ENCODE results near the gene AGK.

DNA sequence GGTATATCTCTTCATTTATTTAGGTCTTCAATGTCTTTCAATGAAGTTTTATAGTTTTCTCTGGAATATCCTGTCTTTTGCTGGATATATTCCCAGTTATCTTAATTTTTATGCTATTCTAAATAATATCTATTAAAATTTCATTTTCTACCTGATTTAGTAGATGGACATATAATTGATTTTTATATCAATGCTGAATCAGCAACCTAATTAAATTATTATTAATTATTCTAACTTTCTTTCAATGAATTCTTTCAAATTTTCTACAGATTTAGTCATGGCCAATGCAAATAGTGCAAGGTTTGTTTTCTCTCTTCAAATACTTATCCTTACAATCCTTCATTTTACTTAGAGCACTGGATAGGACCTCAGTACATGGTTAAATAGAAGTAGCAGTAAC is 94.0 kb downstream of the AGK start:
- TF ChIP-seq POLR2A (IDR thresholded peaks at IDR 0.05): no peak
- TF ChIP-seq, protein P1, sequence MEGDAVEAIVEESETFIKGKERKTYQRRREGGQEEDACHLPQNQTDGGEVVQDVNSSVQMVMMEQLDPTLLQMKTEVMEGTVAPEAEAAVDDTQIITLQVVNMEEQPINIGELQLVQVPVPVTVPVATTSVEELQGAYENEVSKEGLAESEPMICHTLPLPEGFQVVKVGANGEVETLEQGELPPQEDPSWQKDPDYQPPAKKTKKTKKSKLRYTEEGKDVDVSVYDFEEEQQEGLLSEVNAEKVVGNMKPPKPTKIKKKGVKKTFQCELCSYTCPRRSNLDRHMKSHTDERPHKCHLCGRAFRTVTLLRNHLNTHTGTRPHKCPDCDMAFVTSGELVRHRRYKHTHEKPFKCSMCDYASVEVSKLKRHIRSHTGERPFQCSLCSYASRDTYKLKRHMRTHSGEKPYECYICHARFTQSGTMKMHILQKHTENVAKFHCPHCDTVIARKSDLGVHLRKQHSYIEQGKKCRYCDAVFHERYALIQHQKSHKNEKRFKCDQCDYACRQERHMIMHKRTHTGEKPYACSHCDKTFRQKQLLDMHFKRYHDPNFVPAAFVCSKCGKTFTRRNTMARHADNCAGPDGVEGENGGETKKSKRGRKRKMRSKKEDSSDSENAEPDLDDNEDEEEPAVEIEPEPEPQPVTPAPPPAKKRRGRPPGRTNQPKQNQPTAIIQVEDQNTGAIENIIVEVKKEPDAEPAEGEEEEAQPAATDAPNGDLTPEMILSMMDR (IDR thresholded peaks at IDR 0.05): no peak
